Smooth muscle cell (in vitro differentiated cells): ENCODE measurements around the gene CLMN. TPM values are rescaled to one million over a fixed set of nuclear protein-coding genes. Genes with fewer than 3 reads are reported as not detected.

Experiments used
- DNase-seq: peaks from one replicate; lab custom pipeline; 2025; ENCODE audit not compliant: unreplicated experiment; lab: John Stamatoyannopoulos, UW
- H2AFZ ChIP-seq: fragments of 200-600 bp; sonication (generic); 2 replicates; pipeline ENCODE4 v1.6.0; 2016; ENCODE audit warnings: antibody characterized with exemption, low read depth, mild to moderate bottlenecking
- H3F3A ChIP-seq: fragments of 200-600 bp; sonication (generic); 2 replicates; pipeline ENCODE4 v1.6.0; 2017; ENCODE audit warnings: antibody characterized with exemption, low read depth
- H3K27ac ChIP-seq: fragments of 200-600 bp; sonication (generic); 2 replicates; pipeline ENCODE4 v1.5.1; 2016; ENCODE audit warnings: low read depth, mild to moderate bottlenecking
- H3K27me3 ChIP-seq: fragments of 200-600 bp; sonication (generic); 2 replicates; pipeline ENCODE4 v1.6.1; 2016; ENCODE audit warnings: low read depth, mild to moderate bottlenecking
- H3K36me3 ChIP-seq: fragments of 200-600 bp; sonication (generic); 2 replicates; pipeline ENCODE4 v1.5.1; 2016; ENCODE audit warnings: low read depth
- H3K4me1 ChIP-seq: fragments of 200-600 bp; sonication (generic); 2 replicates; pipeline ENCODE4 v1.5.1; 2016; ENCODE audit warnings: low read depth
- H3K4me2 ChIP-seq: fragments of 200-600 bp; sonication (generic); 2 replicates; pipeline ENCODE4 v1.6.0; 2016; ENCODE audit warnings: mild to moderate bottlenecking
- H3K4me3 ChIP-seq: fragments of 200-600 bp; sonication (generic); 2 replicates; pipeline ENCODE4 v1.5.1; 2016; ENCODE audit warnings: mild to moderate bottlenecking
- H3K79me2 ChIP-seq: fragments of 200-600 bp; sonication (generic); 2 replicates; pipeline ENCODE4 v1.6.0; 2016; ENCODE audit warnings: low read depth, mild to moderate bottlenecking
- H3K9ac ChIP-seq: fragments of 200-600 bp; sonication (generic); 2 replicates; pipeline ENCODE4 v1.6.0; 2016; ENCODE audit warnings: low read depth
- H3K9me3 ChIP-seq: fragments of 200-600 bp; sonication (generic); replicated peaks from 2 replicates; pipeline ENCODE4 v1.5.1; 2016; ENCODE audit warnings: low read depth
- H4K20me1 ChIP-seq: fragments of 200-600 bp; sonication (generic); 2 replicates; pipeline ENCODE4 v1.6.0; 2016; ENCODE audit warnings: low read depth
- WGBS: methylation state at CpG from one replicate; pipeline ENCODE4 v1.1.7; 2016; ENCODE audit warnings: low lambda C conversion rate; 5-methylcytosine and 5-hydroxymethylcytosine counted together
- polyA plus RNA-seq: library from polyadenylated mRNA; unstranded; fragments of >200 nt; fragmentation: Nextera tagmentation; extraction: Ambion mirVana; gene quantifications from 2 replicates; pipeline ENCODE4 v1.2.1, GENCODE V29; 2016
- total RNA-seq: library from RNA; depleted of rRNA; stranded (reverse); fragments of >200 nt; gene quantifications from 2 replicates; pipeline ENCODE4 v1.2.3, GENCODE V29; 2014
- TF ChIP-seq, protein P1 (sequence below): fragments of 200-600 bp; sonication (generic); IDR thresholded peaks from 2 replicates; pipeline ENCODE4 v1.5.1; 2017; ENCODE audit warnings: borderline replicate concordance, mild to moderate bottlenecking, antibody characterized with exemption; ENCODE audit not compliant: insufficient read depth, poor library complexity, severe bottlenecking

CLMN gene
- total and polyA plus RNA-seq, 2 experiments from 2014 or later, result 1.3 to 3.5 TPM

DNA sequence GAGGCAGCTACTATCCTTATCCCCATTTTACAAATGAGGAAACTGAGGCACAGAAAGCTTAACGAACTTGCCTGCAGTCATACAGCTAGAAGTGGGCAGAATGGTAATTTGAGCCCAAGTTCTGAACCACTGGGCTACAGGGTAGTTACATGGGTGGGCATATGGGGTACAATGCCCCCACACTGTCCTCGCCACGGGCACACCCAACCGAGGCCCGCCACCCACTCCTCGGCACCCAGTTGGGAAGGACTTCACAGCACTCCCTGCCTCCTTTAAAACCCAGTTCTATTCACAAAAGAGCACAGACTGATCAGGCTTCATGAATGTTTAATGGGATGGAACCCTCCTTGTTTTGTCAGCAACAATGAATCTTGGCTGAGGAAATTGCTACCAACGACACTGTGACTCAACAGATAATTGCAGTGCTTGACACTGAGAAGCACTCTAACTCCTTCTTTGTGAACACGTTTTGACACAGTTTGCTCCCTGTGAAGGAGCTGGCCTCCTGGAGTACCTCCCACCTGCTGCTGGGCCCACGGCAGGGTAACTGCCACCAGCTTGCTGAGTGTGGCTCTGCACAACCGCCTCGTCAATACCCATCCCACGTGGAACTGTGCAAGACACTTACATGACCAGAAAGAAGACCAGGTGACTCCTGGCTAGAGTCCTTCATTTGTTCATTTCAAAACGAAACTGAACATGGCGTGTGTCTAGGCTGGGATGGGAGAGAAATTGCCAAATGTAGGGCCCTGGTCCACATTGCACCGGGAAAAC lies 63.5 kb downstream of the CLMN start:
- Histone ChIP-seq H3K4me3 (no peak overlapping the region), H3K4me2 (no peak overlapping the region), H3K27me3 (no peaks in the 10 kb centered on the region), H3K79me2 (no peaks in the 10 kb centered on the region), H2AFZ (no peak overlapping the region), H3K9ac (no peak overlapping the region), H3F3A (no peaks in the 10 kb centered on the region), H3K27ac (peak overlapping the region; percentile 13), H3K36me3 (no peaks in the 10 kb centered on the region), H3K9me3 (no peaks in the 10 kb centered on the region), H3K4me1 (peaks cover 17% of the 10 kb centered on the region), H4K20me1 (no peaks in the 10 kb centered on the region)
- 73% methylated on average over 15 of the region's 15 CpGs for WGBS
- no peak for DNase-seq
- TF ChIP-seq, protein P1, sequence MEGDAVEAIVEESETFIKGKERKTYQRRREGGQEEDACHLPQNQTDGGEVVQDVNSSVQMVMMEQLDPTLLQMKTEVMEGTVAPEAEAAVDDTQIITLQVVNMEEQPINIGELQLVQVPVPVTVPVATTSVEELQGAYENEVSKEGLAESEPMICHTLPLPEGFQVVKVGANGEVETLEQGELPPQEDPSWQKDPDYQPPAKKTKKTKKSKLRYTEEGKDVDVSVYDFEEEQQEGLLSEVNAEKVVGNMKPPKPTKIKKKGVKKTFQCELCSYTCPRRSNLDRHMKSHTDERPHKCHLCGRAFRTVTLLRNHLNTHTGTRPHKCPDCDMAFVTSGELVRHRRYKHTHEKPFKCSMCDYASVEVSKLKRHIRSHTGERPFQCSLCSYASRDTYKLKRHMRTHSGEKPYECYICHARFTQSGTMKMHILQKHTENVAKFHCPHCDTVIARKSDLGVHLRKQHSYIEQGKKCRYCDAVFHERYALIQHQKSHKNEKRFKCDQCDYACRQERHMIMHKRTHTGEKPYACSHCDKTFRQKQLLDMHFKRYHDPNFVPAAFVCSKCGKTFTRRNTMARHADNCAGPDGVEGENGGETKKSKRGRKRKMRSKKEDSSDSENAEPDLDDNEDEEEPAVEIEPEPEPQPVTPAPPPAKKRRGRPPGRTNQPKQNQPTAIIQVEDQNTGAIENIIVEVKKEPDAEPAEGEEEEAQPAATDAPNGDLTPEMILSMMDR, result no peak

DNA sequence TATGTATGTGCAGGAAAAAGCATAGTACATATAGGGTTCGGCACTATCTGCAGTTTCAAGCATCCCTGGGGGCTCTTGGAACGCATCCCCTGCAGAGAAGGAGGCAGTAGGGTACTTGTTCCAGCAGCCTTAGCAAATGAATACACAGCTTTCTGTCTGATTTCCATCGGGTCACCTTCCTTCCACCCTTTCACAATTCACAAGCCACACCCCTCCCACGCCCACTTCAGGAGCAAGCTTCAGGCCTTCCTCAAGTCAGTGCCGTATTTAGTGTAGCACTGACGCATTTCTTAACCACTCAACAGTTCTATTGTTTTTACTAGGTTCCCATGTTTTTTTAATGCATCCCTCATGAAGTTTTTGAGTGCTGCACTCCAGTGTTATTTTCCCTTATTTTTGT lies 64.2 kb downstream of the CLMN start:
- Histone ChIP-seq H3K27ac (no peak overlapping the region), H3K79me2 (no peaks in the 10 kb centered on the region), H3K27me3 (no peaks in the 10 kb centered on the region), H3F3A (peaks cover 6% of the 10 kb centered on the region), H3K36me3 (no peaks in the 10 kb centered on the region), H3K9me3 (no peaks in the 10 kb centered on the region), H3K4me3 (no peak overlapping the region), H4K20me1 (no peaks in the 10 kb centered on the region), H3K4me2 (no peak overlapping the region), H3K9ac (no peak overlapping the region), H2AFZ (no peak overlapping the region), H3K4me1 (peaks cover 17% of the 10 kb centered on the region)
- no peak for DNase-seq
- TF ChIP-seq, protein P1, result no peak
- WGBS, result 26% methylated on average over 6 of the region's 6 CpGs

DNA sequence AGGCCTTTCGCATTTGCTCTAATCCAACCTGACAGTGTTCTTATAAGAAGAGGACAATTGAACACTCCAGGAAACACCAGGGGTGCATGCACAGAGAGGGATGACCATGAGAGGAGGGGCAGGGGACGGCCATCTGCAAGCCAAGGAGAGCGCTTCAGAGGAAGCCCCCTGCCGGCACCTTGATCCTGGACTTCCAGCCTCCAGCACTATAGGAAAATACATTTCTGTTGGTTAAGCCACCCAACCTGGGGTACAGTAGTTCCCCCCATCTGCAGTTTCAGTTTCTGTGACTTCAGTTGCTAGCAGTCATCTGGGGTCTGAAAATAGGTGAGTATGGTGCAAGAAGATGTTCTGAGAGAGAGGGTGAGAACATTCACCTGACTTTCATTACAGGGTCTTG lies 64.7 kb downstream of the CLMN start:
- Histone ChIP-seq H3K4me1 (peaks cover 17% of the 10 kb centered on the region), H3K9me3 (no peaks in the 10 kb centered on the region), H3F3A (peaks cover 7% of the 10 kb centered on the region), H3K36me3 (no peaks in the 10 kb centered on the region), H3K27me3 (no peaks in the 10 kb centered on the region), H3K4me2 (no peak overlapping the region), H3K27ac (no peak overlapping the region), H2AFZ (no peak overlapping the region), H3K4me3 (no peak overlapping the region), H3K79me2 (no peaks in the 10 kb centered on the region), H3K9ac (no peak overlapping the region), H4K20me1 (no peaks in the 10 kb centered on the region)
- WGBS, result 88% methylated on average over 4 of the region's 4 CpGs
- no peak for DNase-seq
- TF ChIP-seq, protein P1, result no peak

DNA sequence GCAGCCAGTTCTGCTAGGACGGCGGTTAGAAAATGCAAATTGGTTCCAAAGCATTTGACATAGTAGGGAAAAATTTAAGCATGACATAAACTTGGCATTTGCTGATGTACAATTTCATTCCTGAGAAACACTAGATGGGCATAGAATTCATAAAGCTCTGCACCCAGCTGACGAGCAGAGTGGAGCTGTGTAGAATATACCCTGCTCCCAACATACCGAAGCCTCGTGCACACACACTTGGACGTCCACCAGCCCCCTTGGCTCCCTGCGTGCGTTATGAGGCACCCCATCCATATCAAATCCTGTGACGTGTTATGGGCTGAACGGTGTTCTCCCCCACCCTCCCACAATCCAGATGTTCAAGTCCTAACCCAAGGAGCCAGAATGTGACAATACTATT lies 65.4 kb downstream of the CLMN start:
- DNase-seq, result no peak
- H3K79me2 ChIP-seq, result no peaks in the 10 kb centered on the region
- H3K4me2 ChIP-seq, result no peak overlapping the region
- no peaks in the 10 kb centered on the region for H3K36me3 ChIP-seq
- no peaks in the 10 kb centered on the region for H4K20me1 ChIP-seq
- H3K9ac ChIP-seq, result no peak overlapping the region
- no peak overlapping the region for H3K4me3 ChIP-seq
- 92% methylated on average over 10 of the region's 10 CpGs for WGBS
- H3K27me3 ChIP-seq, result no peaks in the 10 kb centered on the region
- no peaks in the 10 kb centered on the region for H3K9me3 ChIP-seq
- peaks cover 7% of the 10 kb centered on the region for H3F3A ChIP-seq
- TF ChIP-seq, protein P1, result no peak
- no peak overlapping the region for H3K27ac ChIP-seq
- H2AFZ ChIP-seq, result no peak overlapping the region
- H3K4me1 ChIP-seq, result peaks cover 17% of the 10 kb centered on the region
